Measurements from ENCODE around the gene NMU. TPM values are rescaled to one million over a fixed set of nuclear protein-coding genes. Genes with fewer than 3 reads are reported as not detected.

NMU gene
- total RNA-seq, 2 experiments from 2014 or later = 0.30 TPM; not detected in 1

Other genes starting within 250 kb of the NMU start
- gene TMEM165, start 240.3 kb downstream of the NMU start, total RNA-seq = 10 to 100 TPM; 43.4 to 49.5 TPM
- 10 to 100 TPM; 10.4 to 13.3 TPM for gene CLOCK, start 89.4 kb downstream of the NMU start, total RNA-seq
- gene PDCL2, start 44.1 kb downstream of the NMU start, total RNA-seq = not detected
- gene EXOC1L, start 183.5 kb upstream of the NMU start, total RNA-seq = not detected
- gene EXOC1, start 217.3 kb upstream of the NMU start, total RNA-seq = 10 to 100 TPM; 19.1 to 21.4 TPM